ENCODE results near the gene GPATCH4. TPM values are rescaled to one million over a fixed set of nuclear protein-coding genes. Genes with fewer than 3 reads are reported as not detected.
A peak's percentile ranks its signal among the peaks of the same experiment; 100 is the strongest.

The GPATCH4 gene
- total RNA-seq, 1 experiment from 2014 or later: 53.5 TPM

DNA sequence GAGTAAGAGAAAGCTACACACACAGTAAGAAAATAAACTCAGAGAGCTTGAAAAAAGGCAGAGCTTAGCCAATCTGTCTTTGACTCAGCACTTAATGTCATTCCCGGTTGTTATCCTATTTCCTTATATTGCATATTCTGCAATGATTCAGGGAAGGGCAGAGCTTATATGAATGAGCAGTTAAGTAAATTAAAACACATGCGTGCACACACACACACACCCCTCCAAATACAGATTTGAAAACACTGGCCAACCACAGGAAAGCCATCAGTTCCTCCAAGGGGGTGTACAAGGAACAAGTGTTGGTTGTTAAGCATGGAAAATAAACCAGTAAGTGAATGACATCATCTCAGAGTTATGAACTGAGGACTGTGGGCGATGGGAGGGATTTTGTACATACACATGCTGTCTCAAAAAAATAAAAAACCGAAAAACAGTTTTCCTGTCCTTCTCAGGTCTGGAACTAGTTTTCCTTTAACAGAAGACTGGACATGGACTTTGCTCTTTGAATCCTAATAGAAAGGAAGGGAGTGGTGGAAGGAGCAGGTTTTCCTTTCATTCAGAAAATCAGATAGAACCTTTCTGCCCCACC is 29.9 kb downstream of the GPATCH4 start:
- ChIA-PET POLR2A (no interaction called here), CTCF (interaction anchor here (1.2 to 1.3 kb wide), 2 partner anchors 70 to 114 kb away, joined by 3 read pairs; no protein-coding TSS in a partner anchor)
- Histone ChIP-seq H3K9me3 (no peaks in the 10 kb centered on the region), H3K36me3 (ENCODE audit: control insufficient read depth, insufficient read depth, low read length) (no peaks in the 10 kb centered on the region), H3K27me3 (replicated peaks; ENCODE audit: control insufficient read depth, insufficient read depth, low read length) (no peaks in the 10 kb centered on the region), H3K4me3 (ENCODE audit: low read depth, low read length) (peak overlapping the region; percentile 96), H3K4me1 (peaks cover 15% of the 10 kb centered on the region; the same call in 1 of the 2 replicates)
- TF ChIP-seq, protein P1, sequence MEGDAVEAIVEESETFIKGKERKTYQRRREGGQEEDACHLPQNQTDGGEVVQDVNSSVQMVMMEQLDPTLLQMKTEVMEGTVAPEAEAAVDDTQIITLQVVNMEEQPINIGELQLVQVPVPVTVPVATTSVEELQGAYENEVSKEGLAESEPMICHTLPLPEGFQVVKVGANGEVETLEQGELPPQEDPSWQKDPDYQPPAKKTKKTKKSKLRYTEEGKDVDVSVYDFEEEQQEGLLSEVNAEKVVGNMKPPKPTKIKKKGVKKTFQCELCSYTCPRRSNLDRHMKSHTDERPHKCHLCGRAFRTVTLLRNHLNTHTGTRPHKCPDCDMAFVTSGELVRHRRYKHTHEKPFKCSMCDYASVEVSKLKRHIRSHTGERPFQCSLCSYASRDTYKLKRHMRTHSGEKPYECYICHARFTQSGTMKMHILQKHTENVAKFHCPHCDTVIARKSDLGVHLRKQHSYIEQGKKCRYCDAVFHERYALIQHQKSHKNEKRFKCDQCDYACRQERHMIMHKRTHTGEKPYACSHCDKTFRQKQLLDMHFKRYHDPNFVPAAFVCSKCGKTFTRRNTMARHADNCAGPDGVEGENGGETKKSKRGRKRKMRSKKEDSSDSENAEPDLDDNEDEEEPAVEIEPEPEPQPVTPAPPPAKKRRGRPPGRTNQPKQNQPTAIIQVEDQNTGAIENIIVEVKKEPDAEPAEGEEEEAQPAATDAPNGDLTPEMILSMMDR (IDR thresholded peaks at IDR 0.05; ENCODE audit: insufficient read depth in 1 of 2, low read depth in 1 of 2, low read length in 1 of 2, severe bottlenecking in 1 of 2, unreplicated experiment in 1 of 2): no peak
- no peak for DNase-seq
- Mint-ChIP-seq H3K9me3 (ENCODE audit: unreplicated experiment) (no peaks in the 10 kb centered on the region), H3K27me3 (ENCODE audit: insufficient read depth, unreplicated experiment) (no peaks in the 10 kb centered on the region), H3K4me3 (ENCODE audit: unreplicated experiment) (peak overlapping the region; percentile 97), H3K36me3 (ENCODE audit: insufficient read depth, unreplicated experiment) (peaks cover 26% of the 10 kb centered on the region), H3K4me1 (ENCODE audit: low read depth, unreplicated experiment) (peaks cover 18% of the 10 kb centered on the region), H3K27ac (ENCODE audit: unreplicated experiment) (peak overlapping the region; percentile 83)
- intact Hi-C loops (cut with micrococcal nuclease; ENCODE audit: unreplicated experiment): loop anchor here (5.0 kb wide), 1 partner anchor 36 kb away; no protein-coding TSS in a partner anchor
- no TSS peak for BruUV-seq (replicated peaks)

DNA sequence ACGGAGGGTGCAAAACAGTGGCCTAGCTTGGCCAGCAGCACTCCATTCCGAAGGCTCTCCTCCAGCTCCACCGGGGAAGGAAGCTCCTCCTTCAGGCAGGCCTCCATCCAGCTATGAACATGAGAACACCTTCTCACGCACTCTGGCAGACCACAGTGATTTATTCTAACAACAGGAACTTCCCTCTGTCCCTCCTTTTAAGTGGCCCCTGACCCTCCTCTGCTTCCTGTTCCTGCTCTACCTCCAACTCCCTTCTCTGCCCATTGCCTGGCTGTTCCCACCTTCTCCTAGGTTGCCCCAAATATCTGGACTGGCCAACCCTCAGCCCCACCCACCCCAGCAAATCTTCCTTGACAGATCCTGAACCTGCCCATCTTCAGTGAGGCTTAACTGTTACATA is 34.8 kb downstream of the GPATCH4 start:
- Mint-ChIP-seq H3K27ac (ENCODE audit: unreplicated experiment) (no peak overlapping the region), H3K27me3 (ENCODE audit: insufficient read depth, unreplicated experiment) (no peaks in the 10 kb centered on the region), H3K4me3 (ENCODE audit: unreplicated experiment) (no peak overlapping the region), H3K4me1 (ENCODE audit: low read depth, unreplicated experiment) (peaks cover 18% of the 10 kb centered on the region), H3K36me3 (ENCODE audit: insufficient read depth, unreplicated experiment) (peaks cover 41% of the 10 kb centered on the region), H3K9me3 (ENCODE audit: unreplicated experiment) (no peaks in the 10 kb centered on the region)
- Histone ChIP-seq H3K4me3 (ENCODE audit: low read depth, low read length) (no peak overlapping the region), H3K4me1 (peaks cover 16% of the 10 kb centered on the region; the same call in 1 of the 2 replicates), H3K27me3 (replicated peaks; ENCODE audit: control insufficient read depth, insufficient read depth, low read length) (no peaks in the 10 kb centered on the region), H3K9me3 (no peaks in the 10 kb centered on the region), H3K36me3 (ENCODE audit: control insufficient read depth, insufficient read depth, low read length) (0 out of 2 replicates have a peak, but pooled peaks cover 1% of the 10 kb centered on the region)
- BruUV-seq (replicated peaks): no TSS peak
- POLR2A ChIA-PET: interaction anchor here (0.6 kb wide), 1 partner anchor 65 kb away, joined by 8 read pairs; no protein-coding TSS in a partner anchor
- intact Hi-C loops (cut with micrococcal nuclease; ENCODE audit: unreplicated experiment): no loop called here
- no peak for DNase-seq
- TF ChIP-seq, protein P1 (IDR thresholded peaks at IDR 0.05; ENCODE audit: insufficient read depth in 1 of 2, low read depth in 1 of 2, low read length in 1 of 2, severe bottlenecking in 1 of 2, unreplicated experiment in 1 of 2): no peak
- CTCF ChIA-PET: no interaction called here

DNA sequence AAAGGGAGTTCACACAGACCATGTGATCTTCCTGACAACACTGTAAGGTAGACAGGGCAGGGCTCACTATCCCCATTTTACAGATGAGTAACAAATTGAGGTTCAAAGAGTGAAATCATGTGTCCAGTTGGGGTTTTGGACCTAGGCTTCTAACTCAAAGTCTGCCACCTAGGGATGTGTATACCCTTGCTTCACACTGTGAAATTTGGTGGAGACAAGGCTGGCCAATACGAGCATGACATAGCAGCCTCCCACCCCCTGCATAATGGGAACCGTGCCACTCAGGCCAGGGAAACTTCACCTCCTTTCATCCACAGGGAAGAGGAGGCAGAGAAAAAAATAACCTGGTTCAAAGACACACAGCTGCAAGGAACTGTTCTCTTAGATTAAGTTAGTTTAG is 35.8 kb downstream of the GPATCH4 start:
- H3K36me3 Mint-ChIP-seq (ENCODE audit: insufficient read depth, unreplicated experiment): peaks cover 50% of the 10 kb centered on the region
- Histone ChIP-seq H3K27me3 (replicated peaks; ENCODE audit: control insufficient read depth, insufficient read depth, low read length) (no peaks in the 10 kb centered on the region), H3K36me3 (ENCODE audit: control insufficient read depth, insufficient read depth, low read length) (0 out of 2 replicates have a peak, but pooled peaks cover 1% of the 10 kb centered on the region), H3K4me1 (peaks cover 15% of the 10 kb centered on the region), H3K9me3 (no peaks in the 10 kb centered on the region), H3K4me3 (ENCODE audit: low read depth, low read length) (no peak overlapping the region)
- H3K4me1 Mint-ChIP-seq (ENCODE audit: low read depth, unreplicated experiment): peaks cover 16% of the 10 kb centered on the region
- BruUV-seq (replicated peaks): no TSS peak
- H3K27me3 Mint-ChIP-seq (ENCODE audit: insufficient read depth, unreplicated experiment): no peaks in the 10 kb centered on the region
- POLR2A ChIA-PET: no interaction called here
- H3K4me3 Mint-ChIP-seq (ENCODE audit: unreplicated experiment): no peak overlapping the region
- no peak for DNase-seq
- H3K9me3 Mint-ChIP-seq (ENCODE audit: unreplicated experiment): no peaks in the 10 kb centered on the region
- no peak overlapping the region for H3K27ac Mint-ChIP-seq (ENCODE audit: unreplicated experiment)
- intact Hi-C loops (cut with micrococcal nuclease; ENCODE audit: unreplicated experiment): no loop called here
- TF ChIP-seq, protein P1 (IDR thresholded peaks at IDR 0.05; ENCODE audit: insufficient read depth in 1 of 2, low read depth in 1 of 2, low read length in 1 of 2, severe bottlenecking in 1 of 2, unreplicated experiment in 1 of 2): no peak
- CTCF ChIA-PET: no interaction called here

Data from Caco-2 (cell line).